H1 (cell line): ENCODE measurements around the gene SERPINE2. TPM values are rescaled to one million over a fixed set of nuclear protein-coding genes. Genes with fewer than 3 reads are reported as not detected.

Experiments used
- GTF2F1 ChIP-seq: IDR thresholded peaks from 2 replicates; pipeline ENCODE4 v1.6.1; 2012; ENCODE audit warnings: low read depth, low read length, improper control_type of control experiment, borderline replicate concordance
- KDM1A ChIP-seq: fragments of 200-600, 300-600 bp; sonication (generic); IDR thresholded peaks from 2 replicates; pipeline ENCODE4 v1.7.1; 2016; ENCODE audit warnings: mild to moderate bottlenecking, low read length, borderline replicate concordance
- polyA plus RNA-seq, 7 experiments: library from polyadenylated mRNA; depleted of rRNA in 3 of 7; stranded (reverse) in 5 of 7; unstranded in 2 of 7; fragments of >200 nt in 5 of 7; fragments of 200-250 nt in 2 of 7; gene quantifications; 1 replicate in 5 of 7; 2 replicates in 1 of 7; 4 replicates in 1 of 7; pipeline versions ENCODE4 v1.2.1 to v1.2.3, GENCODE V29; 2011 to 2013; ENCODE audit warnings: missing spikeins in 2 of 7, mixed read lengths in 2 of 7
- total RNA-seq: library from RNA; stranded (reverse); fragmentation: NEBNext Ultra II Directional; extraction: Animal tissue kit (Norgen Biotek cat#: 25700); gene quantifications from 2 replicates; pipeline ENCODE4 v1.2.1, GENCODE V29; 2021
- TF ChIP-seq, protein P1 (sequence below): fragments of 300-600 bp; sonication (generic); IDR thresholded peaks from 2 replicates; pipeline ENCODE4 v1.7.1; 2012; ENCODE audit warnings: low read length, moderate library complexity, mild to moderate bottlenecking, inconsistent platforms; ENCODE audit not compliant: insufficient replicate concordance

The SERPINE2 gene
- total and polyA plus RNA-seq, 2 of the 8 experiments (the other 6 are each of a cell fraction or from before 2014, with no cell fraction given): 26.2 to 76.0 TPM

DNA sequence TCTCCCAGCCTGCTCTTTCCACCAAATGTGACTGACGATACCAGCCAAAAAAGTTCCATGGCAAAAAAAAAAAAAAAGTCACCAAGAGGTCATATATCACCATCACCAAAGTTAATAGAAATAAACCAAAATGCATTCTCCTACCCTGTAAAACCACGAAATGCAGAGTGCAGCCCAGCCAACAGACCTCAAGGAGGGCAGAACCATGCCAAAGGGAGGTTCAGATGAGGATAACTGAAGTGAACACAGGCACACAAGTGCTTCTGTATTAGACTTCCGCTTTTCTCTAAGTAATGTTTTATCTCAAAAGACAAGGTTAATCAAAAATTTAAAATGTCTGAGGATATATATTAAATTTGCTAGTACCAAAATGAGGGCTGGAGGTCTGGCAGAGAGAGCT lies 5.5 kb downstream of the SERPINE2 start (continued):
- TF ChIP-seq, protein P1, sequence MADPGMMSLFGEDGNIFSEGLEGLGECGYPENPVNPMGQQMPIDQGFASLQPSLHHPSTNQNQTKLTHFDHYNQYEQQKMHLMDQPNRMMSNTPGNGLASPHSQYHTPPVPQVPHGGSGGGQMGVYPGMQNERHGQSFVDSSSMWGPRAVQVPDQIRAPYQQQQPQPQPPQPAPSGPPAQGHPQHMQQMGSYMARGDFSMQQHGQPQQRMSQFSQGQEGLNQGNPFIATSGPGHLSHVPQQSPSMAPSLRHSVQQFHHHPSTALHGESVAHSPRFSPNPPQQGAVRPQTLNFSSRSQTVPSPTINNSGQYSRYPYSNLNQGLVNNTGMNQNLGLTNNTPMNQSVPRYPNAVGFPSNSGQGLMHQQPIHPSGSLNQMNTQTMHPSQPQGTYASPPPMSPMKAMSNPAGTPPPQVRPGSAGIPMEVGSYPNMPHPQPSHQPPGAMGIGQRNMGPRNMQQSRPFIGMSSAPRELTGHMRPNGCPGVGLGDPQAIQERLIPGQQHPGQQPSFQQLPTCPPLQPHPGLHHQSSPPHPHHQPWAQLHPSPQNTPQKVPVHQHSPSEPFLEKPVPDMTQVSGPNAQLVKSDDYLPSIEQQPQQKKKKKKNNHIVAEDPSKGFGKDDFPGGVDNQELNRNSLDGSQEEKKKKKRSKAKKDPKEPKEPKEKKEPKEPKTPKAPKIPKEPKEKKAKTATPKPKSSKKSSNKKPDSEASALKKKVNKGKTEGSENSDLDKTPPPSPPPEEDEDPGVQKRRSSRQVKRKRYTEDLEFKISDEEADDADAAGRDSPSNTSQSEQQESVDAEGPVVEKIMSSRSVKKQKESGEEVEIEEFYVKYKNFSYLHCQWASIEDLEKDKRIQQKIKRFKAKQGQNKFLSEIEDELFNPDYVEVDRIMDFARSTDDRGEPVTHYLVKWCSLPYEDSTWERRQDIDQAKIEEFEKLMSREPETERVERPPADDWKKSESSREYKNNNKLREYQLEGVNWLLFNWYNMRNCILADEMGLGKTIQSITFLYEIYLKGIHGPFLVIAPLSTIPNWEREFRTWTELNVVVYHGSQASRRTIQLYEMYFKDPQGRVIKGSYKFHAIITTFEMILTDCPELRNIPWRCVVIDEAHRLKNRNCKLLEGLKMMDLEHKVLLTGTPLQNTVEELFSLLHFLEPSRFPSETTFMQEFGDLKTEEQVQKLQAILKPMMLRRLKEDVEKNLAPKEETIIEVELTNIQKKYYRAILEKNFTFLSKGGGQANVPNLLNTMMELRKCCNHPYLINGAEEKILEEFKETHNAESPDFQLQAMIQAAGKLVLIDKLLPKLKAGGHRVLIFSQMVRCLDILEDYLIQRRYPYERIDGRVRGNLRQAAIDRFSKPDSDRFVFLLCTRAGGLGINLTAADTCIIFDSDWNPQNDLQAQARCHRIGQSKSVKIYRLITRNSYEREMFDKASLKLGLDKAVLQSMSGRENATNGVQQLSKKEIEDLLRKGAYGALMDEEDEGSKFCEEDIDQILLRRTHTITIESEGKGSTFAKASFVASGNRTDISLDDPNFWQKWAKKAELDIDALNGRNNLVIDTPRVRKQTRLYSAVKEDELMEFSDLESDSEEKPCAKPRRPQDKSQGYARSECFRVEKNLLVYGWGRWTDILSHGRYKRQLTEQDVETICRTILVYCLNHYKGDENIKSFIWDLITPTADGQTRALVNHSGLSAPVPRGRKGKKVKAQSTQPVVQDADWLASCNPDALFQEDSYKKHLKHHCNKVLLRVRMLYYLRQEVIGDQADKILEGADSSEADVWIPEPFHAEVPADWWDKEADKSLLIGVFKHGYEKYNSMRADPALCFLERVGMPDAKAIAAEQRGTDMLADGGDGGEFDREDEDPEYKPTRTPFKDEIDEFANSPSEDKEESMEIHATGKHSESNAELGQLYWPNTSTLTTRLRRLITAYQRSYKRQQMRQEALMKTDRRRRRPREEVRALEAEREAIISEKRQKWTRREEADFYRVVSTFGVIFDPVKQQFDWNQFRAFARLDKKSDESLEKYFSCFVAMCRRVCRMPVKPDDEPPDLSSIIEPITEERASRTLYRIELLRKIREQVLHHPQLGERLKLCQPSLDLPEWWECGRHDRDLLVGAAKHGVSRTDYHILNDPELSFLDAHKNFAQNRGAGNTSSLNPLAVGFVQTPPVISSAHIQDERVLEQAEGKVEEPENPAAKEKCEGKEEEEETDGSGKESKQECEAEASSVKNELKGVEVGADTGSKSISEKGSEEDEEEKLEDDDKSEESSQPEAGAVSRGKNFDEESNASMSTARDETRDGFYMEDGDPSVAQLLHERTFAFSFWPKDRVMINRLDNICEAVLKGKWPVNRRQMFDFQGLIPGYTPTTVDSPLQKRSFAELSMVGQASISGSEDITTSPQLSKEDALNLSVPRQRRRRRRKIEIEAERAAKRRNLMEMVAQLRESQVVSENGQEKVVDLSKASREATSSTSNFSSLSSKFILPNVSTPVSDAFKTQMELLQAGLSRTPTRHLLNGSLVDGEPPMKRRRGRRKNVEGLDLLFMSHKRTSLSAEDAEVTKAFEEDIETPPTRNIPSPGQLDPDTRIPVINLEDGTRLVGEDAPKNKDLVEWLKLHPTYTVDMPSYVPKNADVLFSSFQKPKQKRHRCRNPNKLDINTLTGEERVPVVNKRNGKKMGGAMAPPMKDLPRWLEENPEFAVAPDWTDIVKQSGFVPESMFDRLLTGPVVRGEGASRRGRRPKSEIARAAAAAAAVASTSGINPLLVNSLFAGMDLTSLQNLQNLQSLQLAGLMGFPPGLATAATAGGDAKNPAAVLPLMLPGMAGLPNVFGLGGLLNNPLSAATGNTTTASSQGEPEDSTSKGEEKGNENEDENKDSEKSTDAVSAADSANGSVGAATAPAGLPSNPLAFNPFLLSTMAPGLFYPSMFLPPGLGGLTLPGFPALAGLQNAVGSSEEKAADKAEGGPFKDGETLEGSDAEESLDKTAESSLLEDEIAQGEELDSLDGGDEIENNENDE: no peak
- TF ChIP-seq GTF2F1 (no peak), KDM1A (no peak)
- TF ChIP-seq, all 59 proteins: peak for 0
